Esophagus squamous epithelium (tissue), 5 donors: ENCODE results near the gene TMEM14B. TPM values are rescaled to one million over a fixed set of nuclear protein-coding genes. Genes with fewer than 3 reads are reported as not detected.
"Not testable (repeated sequence)": the region's sequence is repeated elsewhere in the genome, so short reads cannot be mapped to it uniquely, and the experiment has no call there.

ENCODE experiments used
- DNase-seq: peaks from one replicate; lab custom pipeline; 2025; lab: John Stamatoyannopoulos, UW
- H3K27ac ChIP-seq, 4 donors: fragments of 200-600 bp; sonication (generic); one replicate each; pipeline ENCODE4 v1.5.1; 2016 to 2019; ENCODE audit warnings: mild to moderate bottlenecking in 1 of 4
- H3K27me3 ChIP-seq, 4 donors: fragments of 200-600 bp; sonication (generic); 1 replicate in 3 of 4; 2 replicates in 1 of 4; pipeline versions ENCODE4 v1.5.1 to v1.6.0; 2017 to 2021; ENCODE audit warnings: antibody characterized with exemption in 1 of 4
- H3K36me3 ChIP-seq, 3 donors: fragments of 200-600 bp; sonication (generic); one replicate each; pipeline ENCODE4 v1.5.1; 2016 to 2019
- H3K4me1 ChIP-seq, 3 donors: fragments of 200-600 bp; sonication (generic); one replicate each; pipeline ENCODE4 v1.5.1; 2017 to 2019
- H3K4me3 ChIP-seq, 4 donors: fragments of 200-600 bp; sonication (generic); 1 replicate in 3 of 4; 2 replicates in 1 of 4; pipeline ENCODE4 v1.5.1; 2016 to 2019; ENCODE audit warnings: mild to moderate bottlenecking in 2 of 4, moderate library complexity in 1 of 4
- H3K9me3 ChIP-seq, 3 donors: fragments of 200-600 bp; sonication (generic); one replicate each; pipeline ENCODE4 v1.5.1; 2016 to 2019
- CTCF ChIP-seq, 6 experiments: fragments of 450-650 bp in 4 of 6; fragments of 200-600 bp in 2 of 6; sonication (generic) in 2 of 6; IDR thresholded peaks; one replicate each; pipeline ENCODE4 v1.5.1; 2016 to 2019; ENCODE audit warnings: antibody characterized with exemption in 6 of 6, mild to moderate bottlenecking in 4 of 6, moderate library complexity in 4 of 6
- POLR2A ChIP-seq, 4 donors: fragments of 450-650 bp; IDR thresholded peaks; one replicate each; pipeline ENCODE4 v1.6.1; 2017; ENCODE audit warnings: antibody characterized with exemption in 4 of 4, mild to moderate bottlenecking in 4 of 4, moderate library complexity in 3 of 4
- WGBS, 2 donors: methylation state at CpG; one replicate each; pipeline ENCODE4 v1.1.5; 2018; 5-methylcytosine and 5-hydroxymethylcytosine counted together
- intact Hi-C: fragments of 100-400 bp; cut with DNase I; formaldehyde crosslinking; loops from one replicate; pipeline ENCODE4 v1.15.0; 2022
- total RNA-seq, 4 donors: library from RNA; depleted of rRNA; stranded (reverse); fragments of >200 nt; gene quantifications; one replicate each; pipeline ENCODE4 v1.1.0, GENCODE V29; 2016
- donor health status: DM: yes; HTN: yes; CAD: no.

TMEM14B gene
- total RNA-seq, 4 donors from 2014 or later: 12.7 to 64.5 (median 47.1) TPM

DNA sequence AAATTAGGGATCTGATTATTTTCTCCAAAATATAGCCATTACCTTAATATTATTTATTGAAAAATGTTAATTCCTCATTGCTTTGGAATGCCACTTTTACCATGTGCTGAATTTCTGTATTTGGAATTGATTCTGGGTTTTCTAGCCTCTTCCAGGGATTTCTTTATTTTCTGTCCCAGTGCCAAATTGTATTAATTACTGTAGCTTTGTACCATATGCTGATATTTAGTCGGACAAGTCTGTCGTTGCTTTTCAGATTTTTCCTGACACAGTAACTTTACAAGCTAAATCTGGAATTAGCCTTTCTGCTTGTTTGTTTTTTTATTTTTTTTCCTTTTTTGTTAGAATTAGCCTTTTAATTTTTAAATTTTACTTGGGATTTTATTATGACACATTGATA lies 10.9 kb upstream of the TMEM14B start:
- intact Hi-C loops: no loop called here
- Histone ChIP-seq H3K36me3 (peaks cover 5 to 25% (median 7%) of the 10 kb centered on the region in 3 donors), H3K27me3 (no peaks in the 10 kb centered on the region), H3K4me3 (no peak overlapping the region), H3K9me3 (no peaks in the 10 kb centered on the region), H3K27ac (no peak overlapping the region), H3K4me1 (peaks cover 0 to 7% (median 0%) of the 10 kb centered on the region in 3 donors)
- no peak for DNase-seq
- WGBS, 2 donors: 64 to 80% methylated on average over 2 of the region's 2 CpGs
- no peak for TF ChIP-seq POLR2A (IDR thresholded peaks at IDR 0.05)
- TF ChIP-seq CTCF (IDR thresholded peaks at IDR 0.05): no peak

DNA sequence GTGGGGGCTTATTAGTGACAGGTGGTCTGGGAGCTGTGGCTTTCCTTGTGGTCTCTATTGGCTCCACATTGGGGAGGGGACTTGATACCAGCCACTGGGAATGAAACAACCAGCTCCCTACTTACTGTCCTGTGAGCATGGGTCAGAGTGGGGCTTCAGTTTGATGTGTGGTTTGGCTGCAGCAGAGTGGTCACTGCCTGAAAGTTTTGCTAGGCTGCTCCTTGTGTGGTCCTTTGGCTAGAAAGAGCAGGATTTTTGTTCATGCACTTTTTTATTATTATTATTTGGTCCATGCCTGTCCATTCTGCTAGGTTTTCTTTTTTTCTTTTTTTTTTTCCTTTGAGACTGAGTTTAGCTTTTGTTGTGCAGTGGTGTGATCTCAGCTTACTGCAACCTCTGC lies 7.5 kb upstream of the TMEM14B start:
- Histone ChIP-seq H3K9me3 (no peaks in the 10 kb centered on the region), H3K4me1 (no peaks in the 10 kb centered on the region), H3K4me3 (no peak overlapping the region), H3K27me3 (no peaks in the 10 kb centered on the region), H3K36me3 (peaks cover 0 to 15% (median 0%) of the 10 kb centered on the region in 3 donors), H3K27ac (no peak overlapping the region)
- no peak for DNase-seq
- intact Hi-C loops: no loop called here
- no peak for TF ChIP-seq POLR2A (IDR thresholded peaks at IDR 0.05)

DNA sequence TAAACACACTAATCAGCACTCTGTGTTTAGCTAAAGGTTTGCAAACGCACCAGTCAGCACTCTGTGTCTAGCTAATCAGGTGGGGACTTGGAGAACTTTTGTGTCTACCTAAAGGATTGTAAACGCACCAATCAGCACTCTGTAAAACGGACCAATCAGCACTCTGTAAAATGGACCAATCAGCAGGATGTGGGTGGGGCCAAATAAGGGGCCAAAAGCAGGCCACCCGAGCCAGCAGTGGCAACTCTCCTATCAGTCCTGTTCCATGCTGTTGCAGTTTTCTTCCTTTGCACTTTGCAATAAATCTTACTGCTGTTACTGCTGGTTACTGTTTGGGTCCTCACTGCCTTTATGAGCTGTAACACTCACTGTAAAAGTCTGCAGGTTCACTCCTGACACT lies 6.0 kb upstream of the TMEM14B start:
- H3K9me3 ChIP-seq, intact Hi-C loops, H3K27ac ChIP-seq, H3K4me3 ChIP-seq, H3K27me3 ChIP-seq, DNase-seq, H3K4me1 ChIP-seq: not testable (repeated sequence)
- H3K36me3 ChIP-seq: peaks cover 0 to 15% (median 0%) of the 10 kb centered on the region in 3 donors
- WGBS, 2 donors: 70 to 96% methylated on average over 3 to 4 of the region's 4 CpGs

DNA sequence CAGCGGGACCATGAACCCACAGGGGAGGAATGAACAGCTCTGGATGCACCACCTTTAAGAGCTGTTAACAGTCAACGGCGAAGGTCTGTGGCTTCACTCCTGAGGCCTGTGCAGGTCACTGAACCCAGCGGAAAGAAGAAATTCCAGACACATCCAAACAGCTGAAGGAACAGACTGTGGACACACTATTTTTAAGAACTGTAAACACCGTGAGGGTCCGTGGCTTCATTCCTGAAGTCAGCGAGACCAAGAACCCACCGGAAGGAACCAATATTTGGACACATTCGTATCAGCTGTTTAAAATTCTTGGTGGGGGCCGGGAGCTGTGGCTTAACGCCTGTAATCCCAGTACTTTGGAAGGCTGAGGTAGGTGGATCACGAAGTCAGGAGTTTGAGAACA lies 5.4 kb upstream of the TMEM14B start:
- 89 to 95% methylated on average over 8 to 10 of the region's 12 CpGs for WGBS, 2 donors
- Histone ChIP-seq H3K4me3 (no peak overlapping the region), H3K27ac (no peak overlapping the region), H3K36me3 (peaks cover 0 to 15% (median 0%) of the 10 kb centered on the region in 3 donors), H3K4me1 (peaks cover 5 to 9% (median 6%) of the 10 kb centered on the region in 3 donors), H3K27me3 (no peaks in the 10 kb centered on the region), H3K9me3 (no peaks in the 10 kb centered on the region)
- TF ChIP-seq CTCF (IDR thresholded peaks at IDR 0.05) (no peak), POLR2A (IDR thresholded peaks at IDR 0.05) (no peak)
- intact Hi-C loops: no loop called here
- DNase-seq: no peak

DNA sequence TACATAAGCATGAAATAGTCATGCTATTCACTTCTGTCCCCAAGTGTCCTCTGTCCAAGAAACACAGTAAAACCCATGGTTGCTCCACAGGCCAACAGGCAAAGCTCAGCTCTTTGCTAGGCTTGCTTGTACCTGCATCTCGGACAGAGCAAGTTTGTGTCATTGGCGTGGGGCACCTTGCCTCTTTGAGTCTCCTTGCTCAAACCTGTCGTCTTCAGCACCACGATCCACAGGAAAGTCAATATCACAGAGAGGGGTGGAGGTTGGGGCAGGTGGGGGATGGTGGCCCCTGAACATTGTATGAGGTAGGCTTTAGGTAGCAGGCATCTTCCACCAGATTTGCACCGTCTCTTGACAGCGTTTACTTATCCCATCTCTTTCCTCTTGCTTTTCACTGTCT lies 4.1 kb upstream of the TMEM14B start:
- TF ChIP-seq CTCF (IDR thresholded peaks at IDR 0.05): no peak
- no peak for TF ChIP-seq POLR2A (IDR thresholded peaks at IDR 0.05)
- no peak overlapping the region for H3K27ac ChIP-seq
- no peak overlapping the region for H3K4me3 ChIP-seq
- H3K27me3 ChIP-seq: no peaks in the 10 kb centered on the region
- intact Hi-C loops: no loop called here
- no peaks in the 10 kb centered on the region for H3K9me3 ChIP-seq
- H3K4me1 ChIP-seq: peaks cover 8 to 16% (median 9%) of the 10 kb centered on the region in 3 donors
- no peak for DNase-seq
- WGBS, 2 donors: 78 to 79% methylated on average over 5 to 6 of the region's 6 CpGs
- peaks cover 0 to 15% (median 0%) of the 10 kb centered on the region in 3 donors for H3K36me3 ChIP-seq

- Histone ChIP-seq H3K27me3 (no peaks in the 10 kb centered on the region), H3K9me3 (no peaks in the 10 kb centered on the region), H3K4me3 (no peak overlapping the region), H3K27ac (no peak overlapping the region), H3K4me1 (peaks cover 22 to 32% (median 24%) of the 10 kb centered on the region in 3 donors), H3K36me3 (peaks cover 0 to 15% (median 0%) of the 10 kb centered on the region in 3 donors)
- DNase-seq: no peak
- WGBS, 2 donors: 82 to 85% methylated on average over 5 of the region's 5 CpGs
- TF ChIP-seq POLR2A (IDR thresholded peaks at IDR 0.05): no peak
- no peak for TF ChIP-seq CTCF (IDR thresholded peaks at IDR 0.05)
- intact Hi-C loops: no loop called here
Observed at GRCh38 chr6:10745116-10745515, 2.5 kb upstream of the TMEM14B start.
